Lung (tissue), 12 donors: Measurements from ENCODE around the gene NFKBIE. TPM values are rescaled to one million over a fixed set of nuclear protein-coding genes. Genes with fewer than 3 reads are reported as not detected.

Experiments
- ATAC-seq: fragments of 200-7000 bp; cut with Tn5 transposase; one replicate; pipeline ENCODE4 v1.9.1; 2020; ENCODE audit warnings: moderate number of reproducible peaks; ENCODE audit not compliant: insufficient read depth, low FRiP score
- DNase-seq, 3 donors: peaks; one replicate each; pipeline ENCODE4 v3.0.0-alpha.2; 2013 to 2017
- H3K27ac ChIP-seq, 2 donors: one replicate each; pipeline ENCODE4 v1.5.1; 2013; ENCODE audit warnings: mild to moderate bottlenecking in 2 of 2, moderate library complexity in 2 of 2, control low read depth in 1 of 2, inconsistent platforms in 1 of 2, low read depth in 1 of 2, low read length in 1 of 2
- H3K27me3 ChIP-seq, 3 donors: one replicate each; pipeline ENCODE4 v1.5.1; 2013; ENCODE audit warnings: low read length in 2 of 3; ENCODE audit not compliant: control insufficient read depth in 3 of 3, insufficient read depth in 3 of 3
- H3K36me3 ChIP-seq, 4 donors: one replicate each; pipeline ENCODE4 v1.5.1; 2013; ENCODE audit warnings: low read length in 4 of 4, mild to moderate bottlenecking in 1 of 4, moderate library complexity in 1 of 4; ENCODE audit not compliant: control insufficient read depth in 4 of 4, insufficient read depth in 4 of 4
- H3K4me1 ChIP-seq, 5 donors: one replicate each; pipeline ENCODE4 v1.5.1; 2013; ENCODE audit warnings: low read length in 5 of 5, mild to moderate bottlenecking in 2 of 5, moderate library complexity in 1 of 5; ENCODE audit not compliant: control insufficient read depth in 5 of 5, insufficient read depth in 5 of 5
- H3K4me3 ChIP-seq: one replicate; pipeline ENCODE4 v1.5.1; 2013; ENCODE audit warnings: mild to moderate bottlenecking, control low read depth, moderate library complexity
- H3K9ac ChIP-seq, 2 donors: one replicate each; pipeline ENCODE4 v1.5.1; 2013; ENCODE audit warnings: low read length in 2 of 2, control low read depth in 1 of 2; ENCODE audit not compliant: insufficient read depth in 1 of 2
- H3K9me3 ChIP-seq, 4 donors: one replicate each; pipeline ENCODE4 v1.5.1; 2013; ENCODE audit warnings: low read length in 3 of 4, mild to moderate bottlenecking in 1 of 4, moderate library complexity in 1 of 4; ENCODE audit not compliant: control insufficient read depth in 4 of 4, insufficient read depth in 3 of 4
- whole genome bisulfite sequencing, 2 donors: extraction: QIAGEN DNeasy Blood & Tissue Kit; methylation state at CpG; one replicate each; pipeline ENCODE4 v1.1.7; 2013; 5-methylcytosine and 5-hydroxymethylcytosine counted together
- polyA plus RNA-seq, 2 donors: library from polyadenylated mRNA; stranded (reverse); fragments of 200-250 nt; gene quantifications; one replicate each; pipeline ENCODE4 v1.2.1, GENCODE V29; 2013
- total RNA-seq, 2 donors: library from RNA; depleted of rRNA in 1 of 2; stranded (reverse); fragments of >200 nt in 1 of 2; gene quantifications; one replicate each; pipeline ENCODE4 v1.2.1, GENCODE V29; 2014 to 2021
- TF ChIP-seq, protein P1 (sequence below): IDR thresholded peaks from 2 replicates; pipeline ENCODE4 v1.5.1; 2012; ENCODE audit warnings: mild to moderate bottlenecking; ENCODE audit errors: control extremely low read depth, extremely low read depth
- donor health status: control.
- donor health status: control.
- donor health status: Bipolar disorder and iron deficiency.
- donor health status: healthy.
- donor health status: DM: yes; HTN: yes; CAD: no.

The NFKBIE gene
- total and polyA plus RNA-seq, 4 donors, result 13.1 to 40.6 (median 20.4) TPM

GRCh38 chr6:44311767-44312166 is 46.4 kb upstream of the NFKBIE start:
- Histone ChIP-seq H3K4me3 (no peak overlapping the region), H3K27me3 (peaks cover 0 to 9% (median 0%) of the 10 kb centered on the region in 3 donors), H3K9me3 (no peaks in the 10 kb centered on the region), H3K36me3 (peaks cover 0 to 32% (median 25%) of the 10 kb centered on the region in 4 donors), H3K27ac (no peak overlapping the region), H3K4me1 (peaks cover 0 to 9% (median 3%) of the 10 kb centered on the region in 5 donors), H3K9ac (no peak overlapping the region)
- WGBS, 2 donors, result 89 to 90% methylated on average over 3 of the region's 3 CpGs
- TF ChIP-seq, protein P1, sequence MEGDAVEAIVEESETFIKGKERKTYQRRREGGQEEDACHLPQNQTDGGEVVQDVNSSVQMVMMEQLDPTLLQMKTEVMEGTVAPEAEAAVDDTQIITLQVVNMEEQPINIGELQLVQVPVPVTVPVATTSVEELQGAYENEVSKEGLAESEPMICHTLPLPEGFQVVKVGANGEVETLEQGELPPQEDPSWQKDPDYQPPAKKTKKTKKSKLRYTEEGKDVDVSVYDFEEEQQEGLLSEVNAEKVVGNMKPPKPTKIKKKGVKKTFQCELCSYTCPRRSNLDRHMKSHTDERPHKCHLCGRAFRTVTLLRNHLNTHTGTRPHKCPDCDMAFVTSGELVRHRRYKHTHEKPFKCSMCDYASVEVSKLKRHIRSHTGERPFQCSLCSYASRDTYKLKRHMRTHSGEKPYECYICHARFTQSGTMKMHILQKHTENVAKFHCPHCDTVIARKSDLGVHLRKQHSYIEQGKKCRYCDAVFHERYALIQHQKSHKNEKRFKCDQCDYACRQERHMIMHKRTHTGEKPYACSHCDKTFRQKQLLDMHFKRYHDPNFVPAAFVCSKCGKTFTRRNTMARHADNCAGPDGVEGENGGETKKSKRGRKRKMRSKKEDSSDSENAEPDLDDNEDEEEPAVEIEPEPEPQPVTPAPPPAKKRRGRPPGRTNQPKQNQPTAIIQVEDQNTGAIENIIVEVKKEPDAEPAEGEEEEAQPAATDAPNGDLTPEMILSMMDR, result no peak
- no peak for ATAC-seq
- no peak for DNase-seq

DNA sequence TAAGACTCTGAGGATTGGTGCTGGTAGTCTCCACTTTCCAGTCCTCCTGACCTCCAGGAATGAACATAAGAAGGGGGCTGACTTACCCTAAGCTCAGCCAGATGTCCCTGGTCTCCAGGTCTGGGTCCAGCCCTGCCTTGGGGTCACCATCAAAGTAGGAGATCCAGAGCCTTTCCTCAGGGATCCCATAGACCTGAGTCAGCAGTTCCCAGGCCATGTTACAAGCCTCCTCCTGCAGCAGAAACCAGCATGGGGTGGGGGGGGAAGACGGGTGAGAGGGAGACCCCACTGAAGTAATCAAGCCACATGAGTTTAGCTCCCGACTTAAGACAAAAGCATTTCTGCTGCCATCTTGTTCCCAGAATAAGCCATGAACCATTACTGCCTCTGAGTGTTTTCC is 46.0 kb upstream of the NFKBIE start:
- WGBS, 2 donors, result 48 to 71% methylated on average over 2 of the region's 2 CpGs
- no peak for DNase-seq
- Histone ChIP-seq H3K9me3 (no peaks in the 10 kb centered on the region), H3K4me3 (no peak overlapping the region), H3K4me1 (peaks cover 0 to 9% (median 3%) of the 10 kb centered on the region in 5 donors), H3K27ac (no peak overlapping the region), H3K9ac (no peak overlapping the region), H3K36me3 (peaks cover 0 to 36% (median 26%) of the 10 kb centered on the region in 4 donors), H3K27me3 (peaks cover 0 to 6% (median 0%) of the 10 kb centered on the region in 3 donors)
- TF ChIP-seq, protein P1, result no peak
- no peak for ATAC-seq

DNA sequence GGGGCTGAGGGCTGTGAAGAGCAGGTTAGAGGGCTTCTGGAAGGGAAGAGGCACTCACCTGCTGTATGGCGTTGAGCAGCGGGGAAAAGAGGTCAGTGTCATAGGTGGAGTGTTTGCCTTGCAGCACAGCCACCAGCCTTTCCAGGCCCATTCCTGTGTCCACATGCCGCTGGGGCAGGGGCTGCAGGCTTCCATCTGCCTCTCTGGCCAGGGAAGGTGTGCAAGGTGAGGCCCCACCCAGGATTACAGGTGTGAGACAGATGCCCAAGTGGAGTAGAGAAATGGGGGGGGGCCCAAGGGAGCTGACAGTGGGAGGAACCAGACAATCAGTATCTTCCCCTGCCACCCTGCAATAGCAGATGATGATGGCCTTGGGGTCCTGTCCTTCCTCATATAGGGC is 44.9 kb upstream of the NFKBIE start:
- Histone ChIP-seq H3K36me3 (peaks cover 0 to 45% (median 33%) of the 10 kb centered on the region in 4 donors), H3K9ac (no peak overlapping the region), H3K4me3 (no peak overlapping the region), H3K27me3 (no peaks in the 10 kb centered on the region), H3K27ac (no peak overlapping the region), H3K9me3 (no peaks in the 10 kb centered on the region), H3K4me1 (peaks cover 0 to 9% (median 3%) of the 10 kb centered on the region in 5 donors)
- 92 to 99% methylated on average over 3 of the region's 3 CpGs for WGBS, 2 donors
- DNase-seq, result no peak
- TF ChIP-seq, protein P1, result no peak
- no peak for ATAC-seq

DNA sequence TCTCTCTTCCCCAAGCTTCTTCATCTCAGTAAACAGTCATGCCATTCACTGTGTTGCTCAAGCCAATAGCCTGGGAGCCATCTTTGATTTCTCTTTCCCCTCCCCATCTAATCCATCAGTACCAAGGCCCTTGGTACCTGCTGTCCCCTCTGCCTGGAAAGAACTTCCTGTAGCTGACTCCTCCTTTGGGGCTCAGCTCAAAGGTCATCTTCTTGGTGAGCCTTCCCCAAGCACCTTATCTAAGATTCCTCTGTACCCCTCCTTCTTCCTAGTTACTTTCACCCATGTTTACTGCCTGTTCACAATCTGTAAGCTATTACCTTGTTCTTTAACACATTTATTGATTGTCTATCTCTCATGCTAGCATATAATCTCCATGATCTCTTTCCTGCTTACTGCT is 44.3 kb upstream of the NFKBIE start:
- Histone ChIP-seq H3K4me3 (no peak overlapping the region), H3K9ac (no peak overlapping the region), H3K4me1 (peaks cover 0 to 9% (median 3%) of the 10 kb centered on the region in 5 donors), H3K27me3 (no peaks in the 10 kb centered on the region), H3K27ac (no peak overlapping the region), H3K36me3 (peaks cover 0 to 49% (median 36%) of the 10 kb centered on the region in 4 donors), H3K9me3 (no peaks in the 10 kb centered on the region)
- no peak for DNase-seq
- TF ChIP-seq, protein P1, result no peak
- ATAC-seq, result no peak
